Heart right ventricle (tissue), 16 donors: Measurements from ENCODE around the gene ARHGEF17. TPM values are rescaled to one million over a fixed set of nuclear protein-coding genes. Genes with fewer than 3 reads are reported as not detected.

Experiments used
- ATAC-seq, 8 donors: fragments of 200-7000 bp; cut with Tn5 transposase; one replicate each; pipeline ENCODE4 v1.9.1; 2020; ENCODE audit warnings: mild to moderate bottlenecking in 8 of 8, moderate library complexity in 8 of 8, moderate number of reproducible peaks in 1 of 8
- DNase-seq, 2 donors: peaks; one replicate each; pipeline ENCODE4 v3.0.0-alpha.2; 2020
- H3K27ac ChIP-seq, 10 donors: fragments of 200-600 bp; sonication (generic) in 2 of 10; one replicate each; pipeline versions ENCODE4 v1.5.0 to v1.8.0; 2020 to 2022; ENCODE audit warnings: mild to moderate bottlenecking in 3 of 10
- H3K27me3 ChIP-seq, 7 donors: fragments of 200-600 bp; one replicate each; pipeline ENCODE4 v1.8.0; 2021 to 2022; ENCODE audit warnings: mild to moderate bottlenecking in 2 of 7
- H3K36me3 ChIP-seq, 9 donors: fragments of 200-600 bp; sonication (generic) in 1 of 9; one replicate each; pipeline versions ENCODE4 v1.5.0 to v1.8.0; 2020 to 2022; ENCODE audit warnings: mild to moderate bottlenecking in 2 of 9
- H3K4me1 ChIP-seq, 9 donors: fragments of 200-600 bp; sonication (generic) in 1 of 9; one replicate each; pipeline versions ENCODE4 v1.5.0 to v1.8.0; 2020 to 2022; ENCODE audit warnings: mild to moderate bottlenecking in 4 of 9
- H3K4me3 ChIP-seq, 10 donors: fragments of 200-600 bp; sonication (generic) in 2 of 10; one replicate each; pipeline versions ENCODE4 v1.5.0 to v1.8.0; 2020 to 2022; ENCODE audit warnings: mild to moderate bottlenecking in 7 of 10, moderate library complexity in 2 of 10
- H3K9me3 ChIP-seq, 11 donors: fragments of 200-600 bp in 10 of 11; sonication (generic) in 2 of 11; one replicate each; pipeline versions ENCODE4 v1.5.0 to v1.8.0; 2013 to 2022; ENCODE audit warnings: mild to moderate bottlenecking in 2 of 11, control low read depth in 1 of 11, moderate library complexity in 1 of 11
- WGBS, 2 donors: extraction: QIAGEN DNeasy Blood & Tissue Kit; methylation state at CpG; one replicate each; pipeline ENCODE4 v1.1.7; 2013; ENCODE audit warnings: inconsistent platforms in 1 of 2; 5-methylcytosine and 5-hydroxymethylcytosine counted together
- intact Hi-C, 10 donors: fragments of 100-400 bp; cut with DNase I; formaldehyde crosslinking; loops; one replicate each; pipeline versions ENCODE4 v1.11.1 to v1.14.2; 2022
- polyA plus RNA-seq, 2 donors: library from polyadenylated mRNA; stranded (reverse); fragments of 200-250 nt; gene quantifications; one replicate each; pipeline ENCODE4 v1.2.3, GENCODE V29; 2013
- total RNA-seq, 10 donors: library from RNA; stranded (reverse); fragmentation: NEBNext Ultra II Directional in 3 of 10; extraction: Animal tissue kit (Norgen Biotek cat#: 25700) in 3 of 10; gene quantifications; one replicate each; pipeline versions ENCODE4 v1.2.1 to v1.2.4, GENCODE V29; 2021 to 2023
- TF ChIP-seq, protein P1 (sequence below), 9 donors: fragments of 200-600 bp; sonication (generic) in 2 of 9; IDR thresholded peaks; one replicate each; pipeline versions ENCODE4 v1.5.0 to v1.8.0; 2021 to 2022; ENCODE audit warnings: antibody characterized with exemption in 9 of 9, mild to moderate bottlenecking in 5 of 9, moderate library complexity in 1 of 9
- donor health status: Arrhythmogenic right ventricular cardiomyopathy.
- donor health status: ischemic (EF 13 %, LVEDD 7.1; RV severe dilation, severe dysfunction).
- donor health status: healthy with polysubstance abuse.
- donor health status: DM: no; HTN: yes; CAD: no.
- donor health status: DM: no; HTN: no; CAD: no.
- donor health status: ischemic (EF 25% LVEDD 6.9; RV normal size, moderate dysfunction).
- donor health status: ischemic (EF 25% LVEDD 5.7; RV mildly dilated, moderate dysfunction).
- donor health status: healthy.
- donor health status: DM: yes; HTN: yes; CAD: no.
- donor health status: Ischemic cardiomyopathy.
- donor health status: ischemic (EF 35%, LVEDD 5.7; RV mildly dilated, moderate dysfunction).
- donor health status: nonischemic (EF 11% LVEDD 7.7; RV severe dilation, severe dysfunction).
- donor health status: DM: yes; HTN: yes; CAD: no.
- donor health status: PGD.
- donor health status: ischemic (EF 29% LVEDD 5.4; RV normal size, mild dysfunction).
- donor health status: nonischemic (EF 23%, LVEDD 6.1; RV moderate dilation, normal function).

The ARHGEF17 gene
- total and polyA plus RNA-seq, 12 donors = 38.6 to 67.4 (median 51.2) TPM

DNA sequence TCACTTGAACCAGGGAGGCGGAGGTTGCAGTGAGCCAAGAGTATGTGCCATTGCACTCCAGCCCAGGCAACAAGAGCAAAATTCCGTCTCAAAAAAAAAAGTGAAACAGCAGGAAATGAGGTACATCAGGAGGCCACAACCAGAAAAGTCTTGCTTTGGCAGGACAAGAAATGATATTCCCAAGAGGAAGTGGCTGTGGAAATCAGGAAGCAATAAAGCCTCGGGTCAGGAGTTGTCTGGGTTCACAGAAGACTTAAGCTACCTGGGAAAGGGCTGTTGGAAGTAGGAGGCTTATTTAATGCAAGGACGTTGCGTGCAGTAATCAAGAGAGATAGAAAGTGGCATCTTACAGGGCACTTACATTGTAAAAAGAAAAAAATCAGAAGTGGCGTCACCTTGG, 58.9 kb downstream of the ARHGEF17 start:
- DNase-seq = no peak
- Histone ChIP-seq H3K4me3 (no peak overlapping the region), H3K27ac (peak overlapping the region in 4 of 10 donors; percentile 9 to 69 (median 33)), H3K4me1 (peaks cover 0 to 23% (median 3%) of the 10 kb centered on the region in 9 donors), H3K27me3 (no peaks in the 10 kb centered on the region), H3K36me3 (peaks cover 8 to 74% (median 51%) of the 10 kb centered on the region in 9 donors), H3K9me3 (no peaks in the 10 kb centered on the region)
- WGBS, 2 donors = 63 to 73% methylated on average over 6 of the region's 6 CpGs
- intact Hi-C loops = no loop called here
- ATAC-seq = no peak
- TF ChIP-seq, protein P1, sequence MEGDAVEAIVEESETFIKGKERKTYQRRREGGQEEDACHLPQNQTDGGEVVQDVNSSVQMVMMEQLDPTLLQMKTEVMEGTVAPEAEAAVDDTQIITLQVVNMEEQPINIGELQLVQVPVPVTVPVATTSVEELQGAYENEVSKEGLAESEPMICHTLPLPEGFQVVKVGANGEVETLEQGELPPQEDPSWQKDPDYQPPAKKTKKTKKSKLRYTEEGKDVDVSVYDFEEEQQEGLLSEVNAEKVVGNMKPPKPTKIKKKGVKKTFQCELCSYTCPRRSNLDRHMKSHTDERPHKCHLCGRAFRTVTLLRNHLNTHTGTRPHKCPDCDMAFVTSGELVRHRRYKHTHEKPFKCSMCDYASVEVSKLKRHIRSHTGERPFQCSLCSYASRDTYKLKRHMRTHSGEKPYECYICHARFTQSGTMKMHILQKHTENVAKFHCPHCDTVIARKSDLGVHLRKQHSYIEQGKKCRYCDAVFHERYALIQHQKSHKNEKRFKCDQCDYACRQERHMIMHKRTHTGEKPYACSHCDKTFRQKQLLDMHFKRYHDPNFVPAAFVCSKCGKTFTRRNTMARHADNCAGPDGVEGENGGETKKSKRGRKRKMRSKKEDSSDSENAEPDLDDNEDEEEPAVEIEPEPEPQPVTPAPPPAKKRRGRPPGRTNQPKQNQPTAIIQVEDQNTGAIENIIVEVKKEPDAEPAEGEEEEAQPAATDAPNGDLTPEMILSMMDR (IDR thresholded peaks at IDR 0.05) = no peak

DNA sequence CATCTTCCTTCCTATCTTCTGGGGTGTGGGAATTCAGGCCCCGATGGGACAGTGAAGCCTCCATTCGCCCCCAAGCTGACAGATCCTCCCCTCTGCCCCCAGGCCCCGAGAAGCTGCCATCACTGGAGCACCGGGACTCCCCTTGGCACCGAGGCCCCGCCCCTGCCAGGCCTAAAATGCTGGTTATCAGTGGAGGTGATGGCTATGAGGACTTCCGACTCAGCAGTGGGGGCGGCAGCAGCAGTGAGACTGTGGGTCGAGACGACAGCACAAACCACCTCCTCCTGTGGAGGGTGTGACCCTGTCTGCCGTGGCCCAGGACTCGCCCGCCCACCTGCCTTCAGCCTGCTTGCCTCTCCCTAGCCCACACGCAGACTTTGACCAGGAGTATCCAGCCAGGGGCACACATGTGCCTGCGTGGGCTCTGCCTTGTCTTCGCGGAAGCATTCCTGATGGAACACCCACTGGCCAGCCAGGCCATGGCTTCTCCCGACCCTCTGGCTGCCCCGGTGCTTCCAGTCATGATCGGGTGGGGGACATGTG, 59.5 kb downstream of the ARHGEF17 start:
- no peak for ATAC-seq

DNA sequence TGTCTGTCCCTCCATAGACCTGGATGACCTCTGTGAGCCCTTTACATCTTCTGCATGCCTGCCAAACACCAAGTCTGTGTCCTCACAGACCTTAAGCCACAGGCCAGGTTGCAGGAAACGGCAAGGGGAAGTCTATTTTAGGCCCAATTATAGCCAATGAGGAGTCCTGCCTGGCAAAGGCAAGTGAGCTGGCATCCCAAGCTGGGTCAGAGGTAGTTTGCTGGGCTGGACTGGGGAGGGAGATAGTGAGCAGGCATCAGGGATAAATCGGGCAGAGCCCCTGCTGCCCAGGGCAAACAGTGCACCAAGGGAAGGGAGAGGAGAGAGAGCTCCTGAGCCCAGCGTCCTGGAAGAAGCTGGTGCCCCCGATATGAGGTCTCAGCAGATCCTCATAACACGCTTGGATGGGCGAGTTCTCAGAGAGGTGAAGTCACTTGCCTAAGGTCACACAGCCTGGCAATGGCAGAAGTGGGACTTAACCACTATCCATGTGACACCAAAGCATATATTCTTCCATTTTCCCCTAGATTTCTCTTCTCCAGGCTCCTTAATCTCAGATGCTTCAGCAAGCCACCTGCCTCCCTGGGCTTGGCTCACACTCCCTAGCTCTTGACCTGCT, 64.4 kb downstream of the ARHGEF17 start:
- peaks cover 0 to 29% (median 19%) of the 10 kb centered on the region in 9 donors for H3K4me1 ChIP-seq
- peaks cover 0 to 20% (median 10%) of the 10 kb centered on the region in 9 donors for H3K36me3 ChIP-seq
- ATAC-seq (peak in 4 of 8 donors; percentile 23 to 36 (median 24)), DNase-seq (no peak)
- no peaks in the 10 kb centered on the region for H3K27me3 ChIP-seq
- H3K4me3 ChIP-seq = no peak overlapping the region
- WGBS, 2 donors = 52 to 58% methylated on average over 6 of the region's 6 CpGs
- TF ChIP-seq, protein P1 (IDR thresholded peaks at IDR 0.05) = peak in 5 of 9 donors; percentile 12 to 38 (median 33)
- H3K27ac ChIP-seq = peak overlapping the region in 9 of 10 donors; percentile 28 to 73 (median 49)
- no peaks in the 10 kb centered on the region for H3K9me3 ChIP-seq
- intact Hi-C loops = no loop called here

More for the DNA sequence above, 59.5 kb downstream of the ARHGEF17 start:
- intact Hi-C loops = no loop called here
- H3K4me1 ChIP-seq = peaks cover 0 to 29% (median 9%) of the 10 kb centered on the region in 9 donors
- no peaks in the 10 kb centered on the region for H3K27me3 ChIP-seq
- H3K36me3 ChIP-seq = peaks cover 3 to 68% (median 49%) of the 10 kb centered on the region in 9 donors
- peak overlapping the region in 2 of 10 donors; percentile 9 to 36 for H3K27ac ChIP-seq
- TF ChIP-seq, protein P1 (IDR thresholded peaks at IDR 0.05) = no peak
- no peak for DNase-seq
- 83 to 87% methylated on average over 20 of the region's 20 CpGs for WGBS, 2 donors
- no peak overlapping the region for H3K4me3 ChIP-seq
- H3K9me3 ChIP-seq = no peaks in the 10 kb centered on the region

DNA sequence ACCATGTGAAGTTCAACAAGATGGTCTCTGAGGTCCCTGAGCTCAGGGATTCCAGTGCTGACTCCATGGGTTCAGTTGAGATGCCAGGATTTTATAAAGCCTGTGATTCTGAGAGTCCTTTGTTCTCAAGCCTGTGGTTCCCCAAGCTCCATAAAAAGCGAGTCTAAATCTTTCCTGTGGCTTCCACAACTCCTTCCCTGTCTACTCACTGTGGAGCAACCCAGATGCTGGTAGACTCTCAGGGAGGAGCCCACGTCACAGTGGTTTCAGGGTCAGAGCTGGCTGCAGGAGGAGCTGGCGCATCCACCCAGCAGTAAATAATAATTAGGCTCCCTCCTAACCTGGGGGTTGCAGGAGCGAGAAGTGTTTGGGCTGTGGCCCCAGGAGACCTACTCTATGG, 66.1 kb downstream of the ARHGEF17 start:
- Histone ChIP-seq H3K27ac (no peak overlapping the region), H3K27me3 (no peaks in the 10 kb centered on the region), H3K36me3 (peaks cover 0 to 4% (median 0%) of the 10 kb centered on the region in 9 donors), H3K9me3 (no peaks in the 10 kb centered on the region), H3K4me1 (peaks cover 0 to 46% (median 27%) of the 10 kb centered on the region in 9 donors), H3K4me3 (no peak overlapping the region)
- 89% methylated on average over 4 of the region's 4 CpGs for WGBS, 2 donors
- intact Hi-C loops = no loop called here
- TF ChIP-seq, protein P1 (IDR thresholded peaks at IDR 0.05) = no peak
- ATAC-seq (no peak), DNase-seq (no peak)
